GM18951 (cell line): ENCODE measurements around the gene FAM184B.

Experiments
- POLR2A ChIP-seq: IDR thresholded peaks from 4 replicates; pipeline ENCODE4 v1.6.1; 2011; ENCODE audit warnings: mild to moderate bottlenecking; ENCODE audit not compliant: insufficient read length, insufficient read depth; ENCODE audit errors: extremely low read depth
- in situ Hi-C: fragments of 300-500 bp; cut with MboI; formaldehyde crosslinking; loops from one replicate; pipeline ENCODE4 v1.12.0; 2022; ENCODE audit warnings: low sequenced_read_pairs, mixed read lengths, inconsistent platforms; ENCODE audit not compliant: unreplicated experiment

The FAM184B gene

DNA sequence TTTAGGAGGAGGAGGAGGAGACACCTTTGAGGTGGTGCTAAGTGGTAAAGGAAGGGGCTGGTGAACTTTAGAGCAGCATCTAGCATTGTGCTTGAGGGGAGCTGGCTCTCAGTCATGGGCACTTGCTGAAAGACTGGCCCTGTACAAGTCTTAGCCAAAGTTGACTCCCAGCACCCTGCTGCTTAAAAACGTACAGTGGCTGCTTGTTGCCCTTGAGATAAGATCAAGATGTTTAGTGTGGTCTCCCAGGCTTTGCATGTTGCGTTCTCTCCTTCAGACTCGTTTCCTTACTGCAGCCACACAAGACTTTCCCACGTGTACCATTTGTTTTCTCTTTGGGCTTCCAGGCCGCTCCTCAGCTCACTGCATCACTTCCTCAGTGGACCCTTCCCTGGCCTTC lies 165.1 kb downstream of the FAM184B start:
- in situ Hi-C loops = no loop called here
- no peak for TF ChIP-seq POLR2A

- in situ Hi-C loops = no loop called here
- peak; percentile 92 for TF ChIP-seq POLR2A
Measured at GRCh38 chr4:17614416-17615299, 166.8 kb downstream of the FAM184B start, which contains the start of gene MED28. Gene MED28 (plus strand): TSS chr4:17614641. CDS start chr4:17614655, 14 bp downstream.

DNA sequence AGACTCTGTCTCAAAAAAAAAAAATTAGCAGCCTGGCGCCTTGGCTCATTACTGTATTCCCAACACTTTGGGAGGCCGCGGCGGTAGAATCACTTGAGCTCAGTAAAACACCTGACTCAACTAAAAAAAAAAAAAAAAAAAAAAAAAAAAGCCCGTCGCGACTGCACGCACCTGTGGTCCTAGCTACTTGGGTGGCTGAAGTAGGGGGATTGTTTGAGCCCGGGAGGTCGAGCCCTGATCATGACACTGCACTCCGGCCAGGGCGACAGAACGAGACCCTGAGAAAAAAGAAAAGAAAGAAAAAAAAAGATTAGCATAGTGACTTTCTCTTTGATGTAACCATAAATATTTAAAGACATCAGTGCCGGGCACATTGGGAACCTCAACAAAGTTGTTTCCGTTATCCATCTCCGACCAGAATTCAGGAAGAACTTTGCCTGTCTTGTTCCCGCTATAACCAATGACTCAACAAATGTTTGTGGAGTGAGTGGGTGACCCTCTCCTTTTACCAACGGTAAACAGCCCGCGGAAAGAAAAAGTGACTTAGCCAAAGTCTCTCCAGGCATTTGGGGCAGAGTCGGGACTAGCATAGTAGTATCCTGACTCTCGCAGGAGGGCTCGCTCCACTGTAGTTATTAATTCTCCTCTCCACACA lies 167.5 kb downstream of the FAM184B start:
- no peak for TF ChIP-seq POLR2A
- in situ Hi-C loops = no loop called here

DNA sequence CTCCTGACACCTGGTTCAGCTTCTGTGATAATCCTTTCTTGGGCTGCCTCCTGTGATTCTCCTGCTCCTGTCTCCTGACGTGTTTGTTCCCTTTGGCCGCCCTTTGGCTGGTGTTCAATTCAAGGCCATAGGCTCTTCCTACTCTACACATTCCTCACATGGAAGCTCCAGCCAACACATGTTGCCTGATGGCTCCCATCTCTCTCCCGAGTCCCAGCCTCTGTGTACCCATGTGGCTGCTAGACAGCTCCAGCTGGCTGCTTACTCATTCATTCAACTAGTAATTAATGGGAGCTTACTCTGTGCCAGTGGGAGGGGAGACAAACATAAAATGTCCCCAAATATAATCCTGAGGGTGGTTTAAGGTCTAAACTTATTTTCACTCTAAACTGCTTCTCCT lies 176.2 kb downstream of the FAM184B start:
- no peak for TF ChIP-seq POLR2A
- in situ Hi-C loops = no loop called here

- in situ Hi-C loops = no loop called here
- TF ChIP-seq POLR2A = no peak
Measured at GRCh38 chr4:17599826-17600225, 181.6 kb downstream of the FAM184B start.

- in situ Hi-C loops = no loop called here
- TF ChIP-seq POLR2A = no peak
Measured at GRCh38 chr4:17597517-17597916, 183.9 kb downstream of the FAM184B start.

GRCh38 chr4:17595471-17596005 lies 185.9 kb downstream of the FAM184B start:
- in situ Hi-C loops = no loop called here

GRCh38 chr4:17589355-17589754 lies 192.1 kb downstream of the FAM184B start:
- in situ Hi-C loops = no loop called here

More at GRCh38 chr4:17595471-17596005, 185.9 kb downstream of the FAM184B start:
- no peak for TF ChIP-seq POLR2A

GRCh38 chr4:17587094-17587822 lies 194.2 kb downstream of the FAM184B start:
- no peak for TF ChIP-seq POLR2A
- in situ Hi-C loops = no loop called here

More at GRCh38 chr4:17589355-17589754, 192.1 kb downstream of the FAM184B start:
- TF ChIP-seq POLR2A = no peak

GRCh38 chr4:17584521-17585213 lies 196.8 kb downstream of the FAM184B start:
- in situ Hi-C loops = no loop called here
- TF ChIP-seq POLR2A = no peak

GRCh38 chr4:17583941-17584340 lies 197.5 kb downstream of the FAM184B start:
- TF ChIP-seq POLR2A = no peak
- in situ Hi-C loops = no loop called here

GRCh38 chr4:17583276-17583675 lies 198.1 kb downstream of the FAM184B start:
- in situ Hi-C loops = no loop called here
- TF ChIP-seq POLR2A = no peak
